Activated CD8-positive, alpha-beta memory T cell treated with anti-CD3 and anti-CD28 coated beads for 24 hours (primary cell): Measurements from ENCODE around the gene FLRT1.
A peak's percentile ranks its signal among the peaks of the same experiment; 100 is the strongest.
"Not testable (repeated sequence)": the region's sequence is repeated elsewhere in the genome, so short reads cannot be mapped to it uniquely, and the experiment has no call there.

Experiments used
- DNase-seq: peaks from one replicate; pipeline ENCODE4 v3.0.0-alpha.2; 2020

The FLRT1 gene

GRCh38 chr11:64027651-64028397 lies 7.9 kb upstream of the FLRT1 start:
- no peak for DNase-seq

- DNase-seq, result no peak
Measured at GRCh38 chr11:64028398-64029115, 7.2 kb upstream of the FLRT1 start.

GRCh38 chr11:64029773-64030172 lies 6.0 kb upstream of the FLRT1 start:
- no peak for DNase-seq

GRCh38 chr11:64031001-64031400 lies 4.7 kb upstream of the FLRT1 start:
- DNase-seq, result no peak

GRCh38 chr11:64032050-64032449 lies 3.7 kb upstream of the FLRT1 start:
- DNase-seq, result no peak

GRCh38 chr11:64034411-64034811 lies 1.3 kb upstream of the FLRT1 start:
- DNase-seq, result no peak

GRCh38 chr11:64035081-64035524 lies 628 bp upstream of the FLRT1 start:
- no peak for DNase-seq

- DNase-seq, result peak; percentile 62
Measured at GRCh38 chr11:64036087-64037026, 626 bp downstream of the FLRT1 start.

GRCh38 chr11:64037027-64037634 lies 1.4 kb downstream of the FLRT1 start:
- DNase-seq, result no peak

GRCh38 chr11:64038500-64038899 lies 2.8 kb downstream of the FLRT1 start:
- no peak for DNase-seq

GRCh38 chr11:64039012-64039665 lies 3.4 kb downstream of the FLRT1 start:
- DNase-seq, result no peak

GRCh38 chr11:64040684-64041322 lies 5.1 kb downstream of the FLRT1 start:
- DNase-seq, result no peak

- DNase-seq, result no peak
Measured at GRCh38 chr11:64041846-64042245, 6.1 kb downstream of the FLRT1 start.

- DNase-seq, result no peak
Measured at GRCh38 chr11:64042301-64042700, 6.6 kb downstream of the FLRT1 start.

GRCh38 chr11:64043545-64043944 lies 7.8 kb downstream of the FLRT1 start:
- DNase-seq, result no peak

GRCh38 chr11:64044730-64045393 lies 9.1 kb downstream of the FLRT1 start:
- no peak for DNase-seq

GRCh38 chr11:64045700-64046099 lies 10.0 kb downstream of the FLRT1 start:
- no peak for DNase-seq

GRCh38 chr11:64047373-64047772 lies 11.6 kb downstream of the FLRT1 start:
- DNase-seq, result not testable (repeated sequence)

GRCh38 chr11:64048042-64048854 lies 12.5 kb downstream of the FLRT1 start:
- DNase-seq, result no peak

- no peak for DNase-seq
Measured at GRCh38 chr11:64049509-64049908, 13.8 kb downstream of the FLRT1 start.
